HPDE6-E6E7 (cell line): ENCODE data around the gene GTPBP2.
A peak's percentile ranks its signal among the peaks of the same experiment; 100 is the strongest.
"Not testable (repeated sequence)": the region's sequence is repeated elsewhere in the genome, so short reads cannot be mapped to it uniquely, and the experiment has no call there.

Experiments used
- DNase-seq: peaks from one replicate; pipeline ENCODE4 v3.0.0; 2011; ENCODE audit warnings: missing footprints; ENCODE audit errors: extremely low spot score

GTPBP2 gene

GRCh38 chr6:43662948-43663347 is 33.9 kb upstream of the GTPBP2 start:
- not testable (repeated sequence) for DNase-seq

- DNase-seq: no peak
Observed at GRCh38 chr6:43658161-43658560, 29.1 kb upstream of the GTPBP2 start.

- DNase-seq: no peak
Observed at GRCh38 chr6:43657221-43657802, 28.2 kb upstream of the GTPBP2 start.

- not testable (repeated sequence) for DNase-seq
Observed at GRCh38 chr6:43652822-43653221, 23.8 kb upstream of the GTPBP2 start.

- DNase-seq: no peak
Observed at GRCh38 chr6:43648248-43648647, 19.2 kb upstream of the GTPBP2 start.

- no peak for DNase-seq
Observed at GRCh38 chr6:43647613-43648012, 18.5 kb upstream of the GTPBP2 start.

GRCh38 chr6:43645613-43645964 is 16.5 kb upstream of the GTPBP2 start:
- no peak for DNase-seq

- DNase-seq: no peak
Observed at GRCh38 chr6:43644940-43645612, 16.0 kb upstream of the GTPBP2 start, which contains the start of gene RSPH9. Gene RSPH9 (plus strand): TSS chr6:43645036. CDS start chr6:43645099, 63 bp downstream.

- no peak for DNase-seq
Observed at GRCh38 chr6:43639984-43640800, 11.1 kb upstream of the GTPBP2 start.

- no peak for DNase-seq
Observed at GRCh38 chr6:43636308-43636659, 7.2 kb upstream of the GTPBP2 start.

- DNase-seq: peak; percentile 41
Observed at GRCh38 chr6:43635387-43636307, 6.6 kb upstream of the GTPBP2 start, which contains the start of gene MAD2L1BP. Gene MAD2L1BP (plus strand): TSS chr6:43635840. CDS start chr6:43635876, 36 bp downstream.

- DNase-seq: no peak
Observed at GRCh38 chr6:43634702-43635303, 5.7 kb upstream of the GTPBP2 start.

GRCh38 chr6:43633002-43633401 is 3.9 kb upstream of the GTPBP2 start:
- not testable (repeated sequence) for DNase-seq

- DNase-seq: no peak
Observed at GRCh38 chr6:43630980-43631619, 2.0 kb upstream of the GTPBP2 start.

GRCh38 chr6:43629505-43630300 is 639 bp upstream of the GTPBP2 start:
- DNase-seq: peak; percentile 96

- peak; percentile 19 for DNase-seq
Observed at GRCh38 chr6:43628393-43629103, 516 bp downstream of the GTPBP2 start.

- peak; percentile 85 for DNase-seq
Observed at GRCh38 chr6:43627008-43627825, 1.8 kb downstream of the GTPBP2 start.

- DNase-seq: no peak
Observed at GRCh38 chr6:43625393-43625992, 3.6 kb downstream of the GTPBP2 start.
